Sigmoid colon (tissue), 4 donors: ENCODE measurements around the gene YIPF1.

Experiments
- POLR2A ChIP-seq, 2 donors: fragments of 450-650 bp; IDR thresholded peaks; one replicate each; pipeline ENCODE4 v1.6.1; 2016; ENCODE audit warnings: antibody characterized with exemption in 2 of 2, mild to moderate bottlenecking in 2 of 2, moderate library complexity in 2 of 2
- POLR2AphosphoS5 ChIP-seq, 4 donors: sonication (generic); formaldehyde crosslinking; IDR thresholded peaks; one replicate each; pipeline ENCODE4 v1.6.1; 2017; ENCODE audit warnings: antibody characterized with exemption in 4 of 4
- TF ChIP-seq, protein P1 (sequence below), 4 experiments: fragments of 450-650 bp in 3 of 4; fragments of 200-600 bp in 1 of 4; IDR thresholded peaks; one replicate each; pipeline ENCODE4 v1.5.1; 2016 to 2019; ENCODE audit warnings: antibody characterized with exemption in 4 of 4, mild to moderate bottlenecking in 3 of 4, moderate library complexity in 2 of 4

DNA sequence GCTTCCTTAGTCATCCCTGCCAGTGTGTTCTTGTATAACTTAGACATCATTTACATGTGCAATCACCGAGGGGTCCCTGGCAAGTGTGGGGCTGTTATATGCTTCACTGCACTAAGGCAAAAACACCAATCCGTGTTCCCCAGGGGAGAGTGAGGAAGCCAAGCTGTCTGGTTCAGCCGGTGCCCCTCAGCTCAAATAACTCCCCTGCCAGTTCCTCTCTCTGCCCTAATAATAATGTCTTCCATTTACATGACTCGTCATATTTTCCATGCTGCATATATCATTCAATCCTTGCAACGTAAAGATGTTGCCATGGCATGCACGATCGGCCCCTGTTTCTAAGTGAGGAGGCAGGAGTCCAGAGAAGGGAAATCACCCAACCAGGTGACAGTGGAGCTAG is 27.1 kb downstream of the YIPF1 start:
- TF ChIP-seq, protein P1, sequence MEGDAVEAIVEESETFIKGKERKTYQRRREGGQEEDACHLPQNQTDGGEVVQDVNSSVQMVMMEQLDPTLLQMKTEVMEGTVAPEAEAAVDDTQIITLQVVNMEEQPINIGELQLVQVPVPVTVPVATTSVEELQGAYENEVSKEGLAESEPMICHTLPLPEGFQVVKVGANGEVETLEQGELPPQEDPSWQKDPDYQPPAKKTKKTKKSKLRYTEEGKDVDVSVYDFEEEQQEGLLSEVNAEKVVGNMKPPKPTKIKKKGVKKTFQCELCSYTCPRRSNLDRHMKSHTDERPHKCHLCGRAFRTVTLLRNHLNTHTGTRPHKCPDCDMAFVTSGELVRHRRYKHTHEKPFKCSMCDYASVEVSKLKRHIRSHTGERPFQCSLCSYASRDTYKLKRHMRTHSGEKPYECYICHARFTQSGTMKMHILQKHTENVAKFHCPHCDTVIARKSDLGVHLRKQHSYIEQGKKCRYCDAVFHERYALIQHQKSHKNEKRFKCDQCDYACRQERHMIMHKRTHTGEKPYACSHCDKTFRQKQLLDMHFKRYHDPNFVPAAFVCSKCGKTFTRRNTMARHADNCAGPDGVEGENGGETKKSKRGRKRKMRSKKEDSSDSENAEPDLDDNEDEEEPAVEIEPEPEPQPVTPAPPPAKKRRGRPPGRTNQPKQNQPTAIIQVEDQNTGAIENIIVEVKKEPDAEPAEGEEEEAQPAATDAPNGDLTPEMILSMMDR (IDR thresholded peaks at IDR 0.05): no peak
- TF ChIP-seq POLR2A (IDR thresholded peaks at IDR 0.05) (no peak), POLR2AphosphoS5 (IDR thresholded peaks at IDR 0.05) (no peak)
